HepG2 (cell line): ENCODE results near the gene ALG9.

Experiments used
- ATF7 ChIP-seq, 2 experiments: fragments of 450-650 bp in 1 of 2; sonication (generic) in 1 of 2; formaldehyde crosslinking in 1 of 2; IDR thresholded peaks; 2 replicates each; pipeline versions ENCODE4 v1.4.0 to v1.6.1; 2016 to 2020; ENCODE audit warnings: antibody characterized with exemption in 1 of 2, mild to moderate bottlenecking in 1 of 2, missing genetic modification reagents in 1 of 2
- HDAC6 ChIP-seq: fragments of 200-600 bp; sonication (generic); IDR thresholded peaks from 2 replicates; pipeline ENCODE4 v1.7.0; 2017; ENCODE audit warnings: mild to moderate bottlenecking, antibody characterized with exemption, low read length, low read depth
- HNRNPLL ChIP-seq: fragments of 200-400 bp; formaldehyde crosslinking; IDR thresholded peaks from 2 replicates; pipeline ENCODE4 v1.6.1; 2017; ENCODE audit warnings: mild to moderate bottlenecking, low read depth, low read length; ENCODE audit not compliant: poor library complexity, severe bottlenecking
- NR3C1 ChIP-seq: sonication (generic); formaldehyde crosslinking; IDR thresholded peaks from 2 replicates; pipeline ENCODE4 v1.4.0; 2020; ENCODE audit warnings: missing genetic modification reagents
- POLR2A ChIP-seq, 2 experiments: IDR thresholded peaks; 2 replicates each; pipeline ENCODE4 v1.6.1; 2011; ENCODE audit warnings: low read depth in 2 of 2, low read length in 2 of 2, mild to moderate bottlenecking in 1 of 2, moderate library complexity in 1 of 2; ENCODE audit not compliant: insufficient read depth in 1 of 2
- POLR2AphosphoS5 ChIP-seq: IDR thresholded peaks from 2 replicates; pipeline ENCODE4 v1.6.1; 2012; ENCODE audit warnings: low read depth, low read length
- ZNF121 ChIP-seq: sonication (generic); formaldehyde crosslinking; IDR thresholded peaks from 2 replicates; pipeline ENCODE4 v1.5.0; 2020; ENCODE audit warnings: mild to moderate bottlenecking, missing genetic modification reagents
- ZNF331 ChIP-seq: sonication (generic); formaldehyde crosslinking; IDR thresholded peaks from 2 replicates; pipeline ENCODE4 v1.4.0; 2020; ENCODE audit warnings: missing genetic modification reagents
- ZSCAN29 ChIP-seq: sonication (generic); formaldehyde crosslinking; conservative IDR thresholded peaks from 2 replicates; pipeline ENCODE4 v1.4.0; 2020; ENCODE audit warnings: mild to moderate bottlenecking, missing genetic modification reagents

DNA sequence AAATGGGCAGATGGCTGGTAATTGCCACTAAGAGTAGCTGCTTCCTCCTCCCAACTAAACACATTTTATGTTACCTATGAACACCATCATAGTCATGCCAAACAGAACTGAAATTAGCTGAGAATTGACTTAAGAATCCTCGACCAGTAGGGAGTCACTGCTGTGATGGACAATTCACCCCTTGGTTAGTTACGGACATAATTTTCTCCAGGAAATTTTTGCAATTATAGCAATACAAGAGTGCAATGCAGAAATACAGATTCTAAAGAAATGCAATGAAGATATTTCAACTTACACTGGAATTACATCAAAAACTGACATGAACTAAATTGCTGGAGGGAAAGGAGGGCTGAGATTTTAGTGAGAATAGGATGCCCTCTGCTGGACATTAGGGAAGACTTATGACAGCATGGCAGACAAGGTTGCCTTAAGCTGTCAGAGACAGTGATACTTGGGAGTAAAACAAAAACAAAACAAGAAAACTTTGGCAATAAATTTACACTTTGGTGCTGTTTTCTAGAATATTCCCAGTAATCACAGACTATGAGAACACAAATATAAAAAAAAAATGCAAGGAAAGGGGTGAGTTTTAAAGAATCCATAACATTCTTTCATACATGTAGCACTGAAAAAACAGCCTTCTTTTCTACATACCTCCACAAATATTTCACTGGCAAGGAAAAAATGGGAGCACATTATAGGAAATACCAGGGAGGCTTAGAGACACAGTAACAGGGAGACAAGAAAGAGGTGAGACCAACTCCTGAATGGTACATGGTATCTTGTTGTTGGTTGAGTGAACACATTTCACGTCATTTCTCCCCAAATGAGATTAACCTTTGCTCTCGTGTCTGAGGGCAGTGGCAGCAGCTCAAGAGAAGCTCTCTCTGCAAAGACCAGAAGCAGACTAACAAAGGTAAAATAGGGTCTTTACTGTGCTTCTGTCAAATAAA lies 94.0 kb downstream of the ALG9 start:
- no peak for TF ChIP-seq HDAC6
- 0 out of 2 replicates have a peak, but pooled peaks have one; percentile 24 for TF ChIP-seq POLR2AphosphoS5
- 0 out of 4 replicates have a peak, but pooled peaks of 1 of the 2 experiments have one; percentile 39 for TF ChIP-seq POLR2A (IDR thresholded peaks at IDR 0.05; ENCODE audit: insufficient read depth in 1 of 2, low read depth in 2 of 2, low read length in 2 of 2)
- TF ChIP-seq ZNF121 (CRISPR knock-in tag), result no peak
- no peak for TF ChIP-seq HNRNPLL
- no peak for TF ChIP-seq NR3C1 (CRISPR knock-in tag)
- 0 out of 2 replicates have a peak, but pooled peaks have one; percentile 12 for TF ChIP-seq ZNF331
- TF ChIP-seq ATF7 (IDR thresholded peaks at IDR 0.05), result no peak
- no peak for TF ChIP-seq ATF7 (CRISPR knock-in tag; IDR thresholded peaks at IDR 0.05)
- TF ChIP-seq ZSCAN29 (CRISPR knock-in tag), result no peak
